BLaER1 (cell line): ENCODE measurements around the gene LAMTOR1.

Experiments
- H3K27ac ChIP-seq: shearing (Covaris generic); formaldehyde crosslinking; 2 replicates; pipeline ENCODE4 v1.8.1; 2022
- H3K27me3 ChIP-seq: shearing (Covaris generic); formaldehyde crosslinking; 2 replicates; pipeline ENCODE4 v1.8.1; 2022
- H3K36me3 ChIP-seq: shearing (Covaris generic); formaldehyde crosslinking; 2 replicates; pipeline ENCODE4 v1.8.1; 2022
- H3K4me1 ChIP-seq: shearing (Covaris generic); formaldehyde crosslinking; 2 replicates; pipeline ENCODE4 v1.8.1; 2022
- H3K4me2 ChIP-seq: shearing (Covaris generic); formaldehyde crosslinking; 2 replicates; pipeline ENCODE4 v1.8.1; 2022
- H3K4me3 ChIP-seq: shearing (Covaris generic); formaldehyde crosslinking; 2 replicates; pipeline ENCODE4 v1.8.1; 2022
- H3K9ac ChIP-seq: shearing (Covaris generic); formaldehyde crosslinking; 2 replicates; pipeline ENCODE4 v1.8.1; 2022
- H3K9me3 ChIP-seq: shearing (Covaris generic); formaldehyde crosslinking; 2 replicates; pipeline ENCODE4 v1.8.1; 2022
- H4K20me1 ChIP-seq: shearing (Covaris generic); formaldehyde crosslinking; 2 replicates; pipeline ENCODE4 v1.8.1; 2022
- Cebpa-rat ChIP-seq: shearing (Covaris generic); IDR thresholded peaks from 2 replicates; pipeline ENCODE4 v1.8.1; 2022

Gene LAMTOR1

DNA sequence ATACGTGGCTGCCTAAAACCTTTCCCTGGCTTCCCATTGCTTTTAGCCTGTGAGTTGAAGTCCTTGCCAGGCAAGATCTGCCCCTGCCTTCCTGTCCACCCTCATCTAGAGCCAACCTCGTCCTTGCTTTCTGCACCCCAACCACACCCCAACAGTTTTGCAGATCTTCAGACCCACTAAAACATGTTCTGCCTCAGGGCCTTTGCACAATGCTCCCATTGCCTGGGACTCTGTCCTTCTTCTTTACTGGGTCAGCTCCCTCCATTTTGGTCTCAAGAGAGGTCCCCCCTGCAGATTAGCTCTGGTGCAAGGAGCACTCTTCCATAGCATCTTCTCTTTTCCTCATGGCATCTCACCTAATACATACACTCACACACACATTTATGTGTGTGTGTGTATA is 17.8 kb upstream of the LAMTOR1 start:
- Histone ChIP-seq H3K27ac (no peak overlapping the region), H3K4me2 (no peak overlapping the region), H3K4me1 (no peaks in the 10 kb centered on the region), H3K9ac (no peak overlapping the region), H3K4me3 (no peak overlapping the region), H3K9me3 (peaks cover 26% of the 10 kb centered on the region), H3K27me3 (no peaks in the 10 kb centered on the region), H3K36me3 (no peaks in the 10 kb centered on the region), H4K20me1 (no peaks in the 10 kb centered on the region)
- no peak for TF ChIP-seq Cebpa-rat

DNA sequence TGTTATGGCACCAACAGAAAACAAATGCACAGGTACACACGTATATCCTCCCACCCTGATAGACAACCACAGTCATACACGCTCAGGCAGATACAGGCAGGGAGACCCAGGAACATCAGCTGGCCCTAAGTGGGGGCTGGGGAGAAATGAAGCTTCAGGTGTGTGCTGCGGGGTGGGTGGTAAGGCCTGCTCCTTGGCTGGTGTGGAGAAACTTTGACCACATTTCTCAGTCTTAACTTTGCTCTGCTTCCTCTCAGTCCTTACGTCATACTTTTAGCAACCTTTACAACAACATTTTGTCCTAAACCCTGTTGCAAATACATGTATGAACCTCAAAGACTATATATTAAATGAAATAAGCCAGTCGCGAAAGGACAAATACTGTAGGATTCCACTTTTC is 16.1 kb upstream of the LAMTOR1 start:
- Histone ChIP-seq H3K27ac (no peak overlapping the region), H3K27me3 (no peaks in the 10 kb centered on the region)

DNA sequence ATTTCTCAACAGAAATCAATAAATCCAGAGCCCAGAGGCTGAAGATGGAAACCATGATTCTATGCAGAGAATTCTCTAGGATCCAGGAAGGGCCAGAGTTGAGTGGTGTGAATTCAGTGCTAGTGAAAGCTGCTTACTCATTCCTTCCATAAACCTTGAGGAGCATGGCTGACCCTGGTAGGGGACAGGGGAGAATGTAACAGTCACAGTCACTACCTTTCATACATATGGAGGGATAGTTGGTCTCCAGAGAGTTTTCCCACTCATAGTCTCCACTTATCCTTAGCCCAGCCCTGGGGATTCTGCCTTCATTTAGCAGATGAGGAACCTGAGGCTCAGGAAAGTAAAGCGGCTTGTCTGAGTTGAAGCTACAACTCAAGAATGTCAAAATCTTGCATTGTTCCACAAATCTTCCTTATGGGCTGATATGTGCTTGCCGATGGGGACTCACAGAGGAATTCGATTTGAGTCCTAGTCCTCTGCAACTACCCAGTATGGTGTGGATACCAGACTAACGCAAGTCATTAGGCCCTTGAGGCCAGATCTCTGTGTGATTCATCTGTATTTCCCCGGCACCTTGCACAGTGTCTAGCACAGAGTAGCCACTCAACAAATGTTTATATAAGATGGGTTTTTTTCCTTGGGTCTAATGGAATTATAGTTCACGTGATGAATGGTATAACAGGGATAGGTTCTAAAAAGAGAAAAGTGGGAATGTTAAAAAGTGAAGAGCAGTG is 13.1 kb upstream of the LAMTOR1 start:
- Histone ChIP-seq H3K9ac (no peak overlapping the region), H3K36me3 (no peaks in the 10 kb centered on the region), H4K20me1 (no peaks in the 10 kb centered on the region), H3K27ac (no peak overlapping the region), H3K4me3 (no peak overlapping the region), H3K27me3 (no peaks in the 10 kb centered on the region), H3K4me1 (peaks cover 16% of the 10 kb centered on the region), H3K9me3 (no peaks in the 10 kb centered on the region), H3K4me2 (no peak overlapping the region)
- TF ChIP-seq Cebpa-rat = no peak

More for the DNA sequence above, 16.1 kb upstream of the LAMTOR1 start:
- no peak overlapping the region for H3K4me3 ChIP-seq
- H3K4me1 ChIP-seq = no peaks in the 10 kb centered on the region
- no peak for TF ChIP-seq Cebpa-rat
- peaks cover 8% of the 10 kb centered on the region for H3K9me3 ChIP-seq
- no peak overlapping the region for H3K4me2 ChIP-seq
- H3K36me3 ChIP-seq = no peaks in the 10 kb centered on the region
- H3K9ac ChIP-seq = no peak overlapping the region
- H4K20me1 ChIP-seq = no peaks in the 10 kb centered on the region

DNA sequence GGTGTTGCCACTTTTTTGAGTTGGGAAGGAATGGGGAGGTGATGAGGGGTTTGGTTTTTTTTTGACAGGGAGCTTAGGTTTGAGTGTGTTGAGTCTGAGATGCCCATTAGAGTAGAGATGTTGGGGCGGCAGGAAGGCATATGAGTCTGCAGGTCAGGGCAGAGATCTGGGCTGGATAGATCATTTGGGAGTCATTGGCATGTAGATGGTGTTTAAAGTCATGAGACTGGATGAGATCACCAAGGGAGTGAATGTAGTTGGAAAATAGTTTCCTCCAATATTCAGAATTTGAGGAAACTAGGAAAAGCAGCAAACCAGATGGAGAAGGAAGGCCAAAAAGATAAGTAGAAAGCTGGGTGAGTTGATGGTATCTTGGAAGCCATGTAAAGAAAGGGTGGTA is 11.5 kb upstream of the LAMTOR1 start:
- H4K20me1 ChIP-seq = no peaks in the 10 kb centered on the region
- H3K9me3 ChIP-seq = no peaks in the 10 kb centered on the region
- no peak overlapping the region for H3K4me3 ChIP-seq
- peaks cover 20% of the 10 kb centered on the region for H3K4me1 ChIP-seq
- no peak overlapping the region for H3K9ac ChIP-seq
- no peak overlapping the region for H3K4me2 ChIP-seq
- no peak for TF ChIP-seq Cebpa-rat
- peaks cover 10% of the 10 kb centered on the region for H3K36me3 ChIP-seq
- no peak overlapping the region for H3K27ac ChIP-seq
- no peaks in the 10 kb centered on the region for H3K27me3 ChIP-seq

DNA sequence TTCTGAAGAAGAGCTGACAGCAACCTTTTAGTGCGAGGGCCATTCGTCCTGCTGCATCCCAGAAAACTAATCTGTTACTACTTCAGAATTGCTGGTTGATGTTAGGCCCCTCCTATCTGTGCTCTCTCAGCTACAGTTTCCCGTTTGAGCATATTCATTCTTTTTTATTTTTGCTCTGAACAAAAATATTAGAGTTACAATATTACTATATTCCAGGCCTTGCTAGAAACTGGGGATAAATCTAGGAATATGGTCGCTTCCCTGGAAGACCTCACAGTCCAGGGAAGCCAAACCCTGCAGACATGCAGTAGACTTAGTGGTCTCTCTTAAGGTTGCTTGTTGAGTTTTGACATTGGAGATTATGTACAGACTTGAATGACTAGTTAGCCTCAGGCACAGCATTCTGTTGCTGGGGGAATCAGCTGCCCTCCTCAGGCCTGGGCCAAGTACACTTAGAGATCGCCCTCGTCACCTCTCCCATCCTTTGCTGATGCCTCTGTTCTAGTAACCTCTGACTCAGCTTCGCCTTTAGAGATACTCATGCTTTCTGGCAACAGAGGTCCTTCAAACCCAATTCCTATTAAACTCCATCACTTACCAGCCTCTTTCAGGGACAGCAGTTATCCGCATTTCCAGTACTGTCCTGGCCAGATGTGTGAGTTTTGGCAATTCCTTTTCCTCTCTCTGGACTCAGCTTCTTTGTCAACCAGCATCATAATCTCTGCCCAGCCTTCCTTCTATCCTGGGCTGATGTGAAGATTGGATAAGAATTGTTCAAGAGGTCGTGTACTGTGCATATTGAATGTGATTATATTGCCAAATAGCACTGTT is 10.1 kb upstream of the LAMTOR1 start:
- Histone ChIP-seq H4K20me1 (no peaks in the 10 kb centered on the region), H3K27ac (peak overlapping the region; percentile 99), H3K36me3 (peaks cover 23% of the 10 kb centered on the region), H3K9ac (peak overlapping the region; percentile 97), H3K27me3 (no peaks in the 10 kb centered on the region), H3K4me2 (peak overlapping the region; percentile 94), H3K4me1 (peaks cover 20% of the 10 kb centered on the region), H3K4me3 (peak overlapping the region; percentile 73), H3K9me3 (no peaks in the 10 kb centered on the region)
- no peak for TF ChIP-seq Cebpa-rat

DNA sequence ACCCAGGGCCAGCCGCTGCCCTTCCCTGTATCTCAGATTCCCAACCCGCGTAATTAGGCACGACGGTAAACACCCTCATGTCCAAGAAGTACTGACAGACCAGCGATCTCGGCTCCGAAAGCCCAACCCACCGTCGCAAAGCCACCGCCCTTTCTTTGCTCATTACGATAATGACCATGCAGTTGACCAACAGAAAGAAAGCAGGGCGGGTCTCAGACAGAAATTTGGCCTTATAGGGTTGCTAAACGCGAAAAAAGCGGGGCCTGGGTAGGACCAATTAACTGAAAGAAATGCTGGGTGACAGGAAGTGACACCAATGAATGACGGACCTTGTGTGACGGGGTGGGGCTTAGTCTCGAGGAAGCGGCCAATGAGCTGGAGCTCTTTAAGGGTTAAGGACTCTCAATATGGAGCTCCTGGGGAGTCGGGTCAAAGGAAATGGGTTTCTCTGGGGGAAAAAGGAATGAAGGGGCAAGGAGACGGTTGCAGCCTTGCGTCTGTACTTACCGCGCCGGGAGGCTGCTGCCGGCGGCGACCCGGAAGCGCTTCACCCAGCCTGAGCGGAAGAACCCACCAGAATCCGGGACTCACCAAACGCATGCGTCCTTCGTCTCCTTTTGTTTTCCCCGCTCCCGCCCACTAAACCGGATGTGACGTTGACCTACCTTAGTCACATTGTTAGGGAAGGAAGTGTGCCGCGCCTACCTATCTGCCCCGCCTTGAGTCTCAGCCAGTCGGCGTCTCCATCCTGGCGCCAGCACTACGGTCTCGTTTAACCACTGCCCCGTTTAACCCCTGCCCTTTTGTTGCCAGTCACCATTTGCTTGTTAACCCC is 9.3 kb upstream of the LAMTOR1 start, which contains the start of gene ANAPC15:
TSS of gene ANAPC15 (minus strand) at position 553 of the 835 bp plus-strand sequence. CDS start 1,419 bp downstream, outside the sequence.
- Histone ChIP-seq H3K36me3 (peaks cover 31% of the 10 kb centered on the region), H3K4me2 (peak within 1 kb of the TSS; percentile 94), H3K4me1 (peaks cover 20% of the 10 kb centered on the region), H3K27me3 (no peaks in the 10 kb centered on the region), H3K27ac (peak within 1 kb of the TSS; percentile 99), H3K9ac (peak within 1 kb of the TSS; percentile 97), H3K4me3 (peak within 1 kb of the TSS; percentile 73), H3K9me3 (no peaks in the 10 kb centered on the region), H4K20me1 (no peaks in the 10 kb centered on the region)
- TF ChIP-seq Cebpa-rat = no peak

DNA sequence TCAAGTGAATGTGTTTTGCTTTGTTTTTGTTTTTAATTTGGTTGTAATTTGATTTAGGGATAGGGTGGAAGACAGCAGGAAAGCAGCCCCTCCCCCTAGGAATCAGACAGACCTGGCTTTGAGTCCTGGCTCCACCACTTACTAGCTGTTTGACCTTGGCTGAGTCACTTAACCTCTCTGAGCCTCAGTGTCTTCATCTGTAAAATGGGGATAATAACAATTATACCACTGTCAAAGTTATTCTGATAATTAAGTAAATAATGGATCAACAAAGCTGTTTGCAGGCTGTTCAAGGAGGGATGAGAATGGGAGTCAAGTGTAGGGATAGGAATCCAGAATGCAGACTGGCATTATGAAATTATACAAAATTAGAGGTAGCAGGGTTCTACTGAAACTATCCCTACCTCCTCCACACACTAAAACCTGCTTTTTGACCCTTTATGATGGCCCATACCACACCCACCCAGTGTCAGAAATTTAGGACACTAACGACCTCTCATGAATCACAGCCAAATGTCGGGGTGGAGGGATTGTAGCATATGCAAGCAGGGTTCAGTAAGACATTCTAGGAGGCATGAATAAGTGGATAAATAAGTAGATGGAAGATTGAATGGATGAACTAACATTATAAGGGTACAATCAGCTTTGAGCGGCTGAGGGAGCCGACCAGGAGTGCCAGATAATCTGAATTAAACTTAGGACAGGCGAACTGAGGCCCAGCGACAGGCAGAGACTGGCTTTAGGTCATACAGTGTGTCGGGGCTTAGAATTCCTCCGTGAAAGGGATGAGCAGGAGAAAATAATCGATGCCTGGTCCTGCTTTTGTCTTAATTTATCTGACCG is 8.4 kb upstream of the LAMTOR1 start:
- peak overlapping the region; percentile 94 for H3K4me2 ChIP-seq
- H3K27ac ChIP-seq = peak overlapping the region; percentile 99
- peaks cover 20% of the 10 kb centered on the region for H3K4me1 ChIP-seq
- no peak for TF ChIP-seq Cebpa-rat
- peak overlapping the region; percentile 73 for H3K4me3 ChIP-seq
- peak overlapping the region; percentile 97 for H3K9ac ChIP-seq
- H4K20me1 ChIP-seq = no peaks in the 10 kb centered on the region
- no peaks in the 10 kb centered on the region for H3K9me3 ChIP-seq
- no peaks in the 10 kb centered on the region for H3K27me3 ChIP-seq
- peaks cover 32% of the 10 kb centered on the region for H3K36me3 ChIP-seq

DNA sequence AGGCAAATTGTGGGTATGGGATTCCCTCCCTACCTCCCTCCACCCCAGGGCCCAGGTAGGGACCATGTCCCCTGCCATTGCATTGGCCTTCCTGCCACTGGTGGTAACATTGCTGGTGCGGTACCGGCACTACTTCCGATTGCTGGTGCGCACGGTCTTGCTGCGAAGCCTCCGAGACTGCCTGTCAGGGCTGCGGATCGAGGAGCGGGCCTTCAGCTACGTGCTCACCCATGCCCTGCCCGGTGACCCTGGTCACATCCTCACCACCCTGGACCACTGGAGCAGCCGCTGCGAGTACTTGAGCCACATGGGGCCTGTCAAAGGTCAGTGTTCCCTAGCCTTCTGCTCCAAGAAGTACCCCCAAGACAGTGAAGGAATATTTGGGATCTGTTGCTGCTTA is 2.8 kb upstream of the LAMTOR1 start, which contains the start of gene TOMT:
TSS of gene TOMT (plus strand) at position 37 of the 400 bp plus-strand sequence. CDS start at position 65, 28 bp downstream.
- H3K27ac ChIP-seq = no peak within 1 kb of the TSS
- TF ChIP-seq Cebpa-rat = no peak
- H4K20me1 ChIP-seq = no peaks in the 10 kb centered on the region
- H3K9ac ChIP-seq = no peak within 1 kb of the TSS
- no peak within 1 kb of the TSS for H3K4me3 ChIP-seq
- no peaks in the 10 kb centered on the region for H3K27me3 ChIP-seq
- H3K36me3 ChIP-seq = peaks cover 46% of the 10 kb centered on the region
- no peaks in the 10 kb centered on the region for H3K9me3 ChIP-seq
- peaks cover 26% of the 10 kb centered on the region for H3K4me1 ChIP-seq
- H3K4me2 ChIP-seq = no peak within 1 kb of the TSS

DNA sequence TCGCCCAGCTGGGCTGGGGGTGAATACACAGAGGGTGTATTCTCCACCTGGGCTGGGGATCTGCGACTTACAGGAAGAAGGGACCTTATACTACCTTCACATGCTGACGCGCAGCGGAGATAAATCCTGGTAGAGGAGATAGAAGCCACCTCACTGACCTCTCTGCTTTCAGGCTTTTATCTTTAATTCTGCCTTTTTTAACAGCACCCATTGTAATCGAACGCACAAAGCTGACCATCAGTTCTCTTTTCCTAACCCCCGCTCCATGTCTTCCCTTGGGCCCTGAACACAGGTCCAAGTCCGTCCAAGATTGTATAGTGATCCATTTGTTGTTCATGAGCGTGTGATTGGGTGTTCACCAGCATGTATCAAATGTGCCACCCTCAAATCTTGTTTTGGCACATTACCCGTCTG is 664 bp upstream of the LAMTOR1 start:
- H3K9me3 ChIP-seq = no peaks in the 10 kb centered on the region
- H3K4me1 ChIP-seq = peaks cover 35% of the 10 kb centered on the region
- H3K36me3 ChIP-seq = peaks cover 50% of the 10 kb centered on the region
- H3K27me3 ChIP-seq = no peaks in the 10 kb centered on the region
- H4K20me1 ChIP-seq = peaks cover 19% of the 10 kb centered on the region
- peak overlapping the region; percentile 65 for H3K4me2 ChIP-seq
- H3K9ac ChIP-seq = peak overlapping the region; percentile 4; the same call in 1 of the 2 replicates
- H3K4me3 ChIP-seq = peak overlapping the region; percentile 38
- no peak for TF ChIP-seq Cebpa-rat
- peak overlapping the region; percentile 64 for H3K27ac ChIP-seq
